ENCODE results near the gene CD101.

DNA sequence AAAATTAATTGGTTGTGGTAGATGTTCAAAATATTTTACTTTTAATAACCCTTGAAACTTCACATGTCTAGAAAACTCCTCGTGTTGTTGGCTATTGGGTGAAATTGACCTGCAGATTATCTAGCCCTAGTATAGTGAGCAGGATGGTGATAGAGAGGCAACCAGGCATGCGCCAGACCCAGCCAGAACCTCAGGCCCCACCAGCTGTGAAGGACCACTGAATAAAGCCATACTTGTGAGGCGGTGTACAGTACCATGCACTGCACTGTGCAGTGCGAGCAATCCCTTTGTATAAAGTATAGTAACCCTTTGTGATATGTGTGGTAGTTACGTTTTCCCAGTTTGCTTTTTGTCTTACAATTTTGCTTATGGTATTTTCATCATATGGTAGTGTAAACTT is 67.0 kb downstream of the CD101 start:
- TF ChIP-seq, protein P1, sequence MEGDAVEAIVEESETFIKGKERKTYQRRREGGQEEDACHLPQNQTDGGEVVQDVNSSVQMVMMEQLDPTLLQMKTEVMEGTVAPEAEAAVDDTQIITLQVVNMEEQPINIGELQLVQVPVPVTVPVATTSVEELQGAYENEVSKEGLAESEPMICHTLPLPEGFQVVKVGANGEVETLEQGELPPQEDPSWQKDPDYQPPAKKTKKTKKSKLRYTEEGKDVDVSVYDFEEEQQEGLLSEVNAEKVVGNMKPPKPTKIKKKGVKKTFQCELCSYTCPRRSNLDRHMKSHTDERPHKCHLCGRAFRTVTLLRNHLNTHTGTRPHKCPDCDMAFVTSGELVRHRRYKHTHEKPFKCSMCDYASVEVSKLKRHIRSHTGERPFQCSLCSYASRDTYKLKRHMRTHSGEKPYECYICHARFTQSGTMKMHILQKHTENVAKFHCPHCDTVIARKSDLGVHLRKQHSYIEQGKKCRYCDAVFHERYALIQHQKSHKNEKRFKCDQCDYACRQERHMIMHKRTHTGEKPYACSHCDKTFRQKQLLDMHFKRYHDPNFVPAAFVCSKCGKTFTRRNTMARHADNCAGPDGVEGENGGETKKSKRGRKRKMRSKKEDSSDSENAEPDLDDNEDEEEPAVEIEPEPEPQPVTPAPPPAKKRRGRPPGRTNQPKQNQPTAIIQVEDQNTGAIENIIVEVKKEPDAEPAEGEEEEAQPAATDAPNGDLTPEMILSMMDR (IDR thresholded peaks at IDR 0.05; ENCODE audit: control extremely low read depth in 1 of 3, insufficient read depth in 1 of 3, low read depth in 1 of 3, low read length in 3 of 3): no peak
- no peak for TF ChIP-seq ZNF274 (IDR thresholded peaks at IDR 0.05; ENCODE audit: borderline replicate concordance, extremely low read depth, low read length)
- no peak for TF ChIP-seq EZH2 (IDR thresholded peaks at IDR 0.05; ENCODE audit: low read depth, low read length, severe bottlenecking)
- no peak for TF ChIP-seq YY1 (IDR thresholded peaks at IDR 0.05; ENCODE audit: low read depth, low read length)
- TF ChIP-seq SRF (IDR thresholded peaks at IDR 0.05; ENCODE audit: low read depth, low read length): no peak
- no peak for TF ChIP-seq PHF8 (conservative IDR thresholded peaks at IDR 0.05; ENCODE audit: low read depth, low read length)
- no peak for TF ChIP-seq EP300 (IDR thresholded peaks at IDR 0.05; ENCODE audit: borderline replicate concordance in 1 of 2, low read depth in 2 of 2, low read length in 2 of 2)
- no peak for TF ChIP-seq NANOG (IDR thresholded peaks at IDR 0.05; ENCODE audit: insufficient read depth, low read depth, low read length, poor library complexity, severe bottlenecking)
- TF ChIP-seq TAF1 (IDR thresholded peaks at IDR 0.05; ENCODE audit: low read depth, low read length): no peak
- no peak for TF ChIP-seq HDAC2 (IDR thresholded peaks at IDR 0.05; ENCODE audit: borderline replicate concordance in 1 of 2, low read depth in 2 of 2, low read length in 2 of 2)
- TF ChIP-seq GABPA (IDR thresholded peaks at IDR 0.05; ENCODE audit: borderline replicate concordance, insufficient read depth, low read length): no peak
- no peak for TF ChIP-seq POLR2A (IDR thresholded peaks at IDR 0.05; ENCODE audit: control extremely low read depth in 1 of 2, low read depth in 2 of 2, low read length in 2 of 2)
